Neural cell (in vitro differentiated cells): ENCODE results near the gene ZNF75A. TPM values are rescaled to one million over a fixed set of nuclear protein-coding genes. Genes with fewer than 3 reads are reported as not detected.

Source experiments
- H2AFZ ChIP-seq: fragments of 200-600, 300-800 bp; sonication (generic), shearing (Covaris generic); 2 replicates; pipeline ENCODE4 v1.6.0; 2014; ENCODE audit warnings: low read depth, mild to moderate bottlenecking, antibody characterized with exemption, low read length, moderate library complexity
- H3F3A ChIP-seq: fragments of 200-600 bp; shearing (Covaris generic); 2 replicates; pipeline ENCODE4 v1.6.1; 2016; ENCODE audit warnings: mild to moderate bottlenecking, moderate library complexity, mixed read lengths, antibody characterized with exemption, low read length; ENCODE audit not compliant: insufficient read depth, poor library complexity, severe bottlenecking
- H3K27ac ChIP-seq: fragments of 200-600, 300-800 bp; sonication (generic), shearing (Covaris generic); 2 replicates; pipeline ENCODE4 v1.5.1; 2014; ENCODE audit warnings: mild to moderate bottlenecking, low read length, moderate library complexity
- H3K27me3 ChIP-seq: fragments of 300-800, 200-600 bp; sonication (generic), shearing (Covaris generic); 2 replicates; pipeline ENCODE4 v1.6.0; 2014; ENCODE audit warnings: mild to moderate bottlenecking, low read depth, low read length, moderate library complexity; ENCODE audit not compliant: insufficient read depth
- H3K36me3 ChIP-seq: fragments of 300-800, 200-600 bp; sonication (generic), shearing (Covaris generic); 2 replicates; pipeline ENCODE4 v1.5.1; 2014; ENCODE audit warnings: mild to moderate bottlenecking, antibody characterized with exemption, low read length, moderate library complexity; ENCODE audit not compliant: insufficient read depth
- H3K4me2 ChIP-seq: fragments of 300-800, 200-600 bp; sonication (generic), shearing (Covaris generic); 2 replicates; pipeline ENCODE4 v1.6.0; 2014; ENCODE audit warnings: mild to moderate bottlenecking, low read length
- H3K4me3 ChIP-seq: fragments of 300-800, 200-600 bp; sonication (generic), shearing (Covaris generic); 2 replicates; pipeline ENCODE4 v1.5.1; 2014; ENCODE audit warnings: mild to moderate bottlenecking, low read length, moderate library complexity
- H3K79me2 ChIP-seq: fragments of 200-600 bp; shearing (Covaris generic); replicated peaks from 2 replicates; pipeline ENCODE4 v1.6.0; 2014; ENCODE audit warnings: mild to moderate bottlenecking, low read length, moderate library complexity; ENCODE audit not compliant: insufficient read depth
- H3K9ac ChIP-seq: fragments of 300-800, 200-600 bp; sonication (generic), shearing (Covaris generic); 2 replicates; pipeline ENCODE4 v1.6.1; 2016; ENCODE audit warnings: mild to moderate bottlenecking, low read length, mixed read lengths
- H3K9me2 ChIP-seq: fragments of 200-600 bp; shearing (Covaris generic); 2 replicates; pipeline ENCODE4 v1.6.1; 2016; ENCODE audit warnings: mild to moderate bottlenecking, low read length, mixed read lengths; ENCODE audit not compliant: insufficient read depth
- H3K9me3 ChIP-seq: fragments of 200-600, 300-800 bp; sonication (generic), shearing (Covaris generic); 2 replicates; pipeline ENCODE4 v1.6.1; 2016; ENCODE audit warnings: mild to moderate bottlenecking, mixed run types, low read length, moderate library complexity, mixed read lengths
- H4K20me1 ChIP-seq: fragments of 200-600 bp; shearing (Covaris generic); 2 replicates; pipeline ENCODE4 v1.6.1; 2016; ENCODE audit warnings: mild to moderate bottlenecking, mixed run types; ENCODE audit not compliant: insufficient read depth
- EP300 ChIP-seq: fragments of 450-650 bp; conservative IDR thresholded peaks from 2 replicates; pipeline ENCODE4 v1.6.1; 2014; ENCODE audit warnings: antibody characterized with exemption, mild to moderate bottlenecking, moderate library complexity; ENCODE audit not compliant: poor library complexity, severe bottlenecking
- EZH2 ChIP-seq: fragments of 200-600, 300-800 bp; shearing (Covaris generic), sonication (generic); IDR thresholded peaks from 2 replicates; pipeline ENCODE4 v1.6.1; 2014; ENCODE audit warnings: antibody characterized with exemption, low read length, borderline replicate concordance, mild to moderate bottlenecking; ENCODE audit not compliant: insufficient read depth, poor library complexity, severe bottlenecking
- MXI1 ChIP-seq: fragments of 450-650 bp; conservative IDR thresholded peaks from 2 replicates; pipeline ENCODE4 v1.6.1; 2014; ENCODE audit warnings: antibody characterized with exemption, mild to moderate bottlenecking; ENCODE audit not compliant: poor library complexity, severe bottlenecking
- POLR2AphosphoS5 ChIP-seq: IDR thresholded peaks from 2 replicates; pipeline ENCODE4 v1.6.1; 2012
- RAD21 ChIP-seq: fragments of 450-650 bp; conservative IDR thresholded peaks from 2 replicates; pipeline ENCODE4 v1.6.1; 2014; ENCODE audit warnings: antibody characterized with exemption, mild to moderate bottlenecking, moderate library complexity
- REST ChIP-seq: IDR thresholded peaks from 2 replicates; pipeline ENCODE4 v1.6.1; 2012; ENCODE audit warnings: borderline replicate concordance
- SMC3 ChIP-seq: fragments of 450-650 bp; conservative IDR thresholded peaks from 2 replicates; pipeline ENCODE4 v1.6.1; 2014; ENCODE audit warnings: antibody characterized with exemption, mild to moderate bottlenecking, moderate library complexity; ENCODE audit not compliant: poor library complexity
- TAF1 ChIP-seq: IDR thresholded peaks from 2 replicates; pipeline ENCODE4 v1.6.1; 2012; ENCODE audit warnings: low read depth
- polyA plus RNA-seq: library from polyadenylated mRNA; depleted of rRNA; stranded (reverse); fragments of >200 nt; gene quantifications from 2 replicates; pipeline ENCODE4 v1.2.3, GENCODE V29; 2014
- TF ChIP-seq, protein P1 (sequence below): fragments of 450-650 bp; IDR thresholded peaks from 2 replicates; pipeline ENCODE4 v1.5.1; 2014; ENCODE audit warnings: antibody characterized with exemption, mild to moderate bottlenecking, moderate library complexity; ENCODE audit not compliant: poor library complexity, severe bottlenecking

ZNF75A gene
- polyA plus RNA-seq, 1 donor from 2014 or later: 76.0 TPM

- Histone ChIP-seq H3K9me3 (peaks cover 8% of the 10 kb centered on the region), H2AFZ (peak overlapping the region; percentile 90), H3K36me3 (peaks cover 11% of the 10 kb centered on the region), H3K4me2 (peak overlapping the region; percentile 65), H3K27ac (peak overlapping the region; percentile 93), H4K20me1 (no peaks in the 10 kb centered on the region), H3K9ac (peak overlapping the region; percentile 90), H3K9me2 (no peaks in the 10 kb centered on the region), H3K79me2 (peaks cover 20% of the 10 kb centered on the region), H3K4me3 (peak overlapping the region; percentile 93), H3K27me3 (no peaks in the 10 kb centered on the region), H3F3A (no peaks in the 10 kb centered on the region)
- no peak for TF ChIP-seq EZH2
- TF ChIP-seq, protein P1, sequence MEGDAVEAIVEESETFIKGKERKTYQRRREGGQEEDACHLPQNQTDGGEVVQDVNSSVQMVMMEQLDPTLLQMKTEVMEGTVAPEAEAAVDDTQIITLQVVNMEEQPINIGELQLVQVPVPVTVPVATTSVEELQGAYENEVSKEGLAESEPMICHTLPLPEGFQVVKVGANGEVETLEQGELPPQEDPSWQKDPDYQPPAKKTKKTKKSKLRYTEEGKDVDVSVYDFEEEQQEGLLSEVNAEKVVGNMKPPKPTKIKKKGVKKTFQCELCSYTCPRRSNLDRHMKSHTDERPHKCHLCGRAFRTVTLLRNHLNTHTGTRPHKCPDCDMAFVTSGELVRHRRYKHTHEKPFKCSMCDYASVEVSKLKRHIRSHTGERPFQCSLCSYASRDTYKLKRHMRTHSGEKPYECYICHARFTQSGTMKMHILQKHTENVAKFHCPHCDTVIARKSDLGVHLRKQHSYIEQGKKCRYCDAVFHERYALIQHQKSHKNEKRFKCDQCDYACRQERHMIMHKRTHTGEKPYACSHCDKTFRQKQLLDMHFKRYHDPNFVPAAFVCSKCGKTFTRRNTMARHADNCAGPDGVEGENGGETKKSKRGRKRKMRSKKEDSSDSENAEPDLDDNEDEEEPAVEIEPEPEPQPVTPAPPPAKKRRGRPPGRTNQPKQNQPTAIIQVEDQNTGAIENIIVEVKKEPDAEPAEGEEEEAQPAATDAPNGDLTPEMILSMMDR: no peak
- no peak for TF ChIP-seq SMC3
- no peak for TF ChIP-seq MXI1
- no peak for TF ChIP-seq RAD21
- TF ChIP-seq REST: no peak
- TF ChIP-seq POLR2AphosphoS5: no peak
- TF ChIP-seq TAF1: no peak
- TF ChIP-seq EP300: no peak
These were observed 781 bp downstream of the ZNF75A start for GRCh38 chr16:3306078-3306477.

- Histone ChIP-seq H3K9me3 (peaks cover 19% of the 10 kb centered on the region), H3K4me2 (no peak overlapping the region), H3K9ac (no peak overlapping the region), H3F3A (no peaks in the 10 kb centered on the region), H3K27ac (no peak overlapping the region), H2AFZ (no peak overlapping the region), H3K9me2 (no peaks in the 10 kb centered on the region), H4K20me1 (no peaks in the 10 kb centered on the region), H3K4me3 (no peak overlapping the region), H3K27me3 (no peaks in the 10 kb centered on the region), H3K79me2 (peaks cover 17% of the 10 kb centered on the region), H3K36me3 (peaks cover 33% of the 10 kb centered on the region)
- TF ChIP-seq MXI1: no peak
- TF ChIP-seq REST: no peak
- TF ChIP-seq RAD21: no peak
- no peak for TF ChIP-seq TAF1
- TF ChIP-seq SMC3: no peak
- no peak for TF ChIP-seq POLR2AphosphoS5
- no peak for TF ChIP-seq EP300
- TF ChIP-seq, protein P1: no peak
- TF ChIP-seq EZH2: no peak
These were observed 6.2 kb downstream of the ZNF75A start for GRCh38 chr16:3311496-3311895.
